Skeletal muscle tissue (tissue), 4 donors: ENCODE measurements around the gene WDR18. TPM values are rescaled to one million over a fixed set of nuclear protein-coding genes. Genes with fewer than 3 reads are reported as not detected.

Experiments used
- H3K27ac ChIP-seq: one replicate; pipeline ENCODE4 v1.7.0; 2013; ENCODE audit warnings: mild to moderate bottlenecking, low read depth, low read length, inconsistent platforms
- H3K27me3 ChIP-seq, 3 donors: one replicate each; pipeline ENCODE4 v1.7.0; 2013; ENCODE audit warnings: low read length in 3 of 3; ENCODE audit not compliant: control insufficient read depth in 3 of 3, insufficient read depth in 3 of 3
- H3K36me3 ChIP-seq, 3 donors: one replicate each; pipeline ENCODE4 v1.7.0; 2013; ENCODE audit warnings: low read length in 3 of 3; ENCODE audit not compliant: control insufficient read depth in 3 of 3, insufficient read depth in 3 of 3
- H3K4me1 ChIP-seq, 3 donors: one replicate each; pipeline ENCODE4 v1.7.0; 2013; ENCODE audit warnings: low read length in 3 of 3, mild to moderate bottlenecking in 3 of 3; ENCODE audit not compliant: control insufficient read depth in 3 of 3, insufficient read depth in 3 of 3
- H3K4me3 ChIP-seq, 3 donors: one replicate each; pipeline ENCODE4 v1.7.0; 2013; ENCODE audit warnings: low read length in 3 of 3
- H3K9ac ChIP-seq, 3 donors: one replicate each; pipeline ENCODE4 v1.7.0; 2013; ENCODE audit warnings: low read length in 3 of 3, mild to moderate bottlenecking in 3 of 3, moderate library complexity in 2 of 3, low read depth in 1 of 3
- H3K9me3 ChIP-seq, 3 donors: one replicate each; pipeline ENCODE4 v1.7.0; 2013; ENCODE audit warnings: low read length in 3 of 3; ENCODE audit not compliant: control insufficient read depth in 3 of 3
- total RNA-seq: library from RNA; depleted of rRNA; stranded (reverse); fragments of >200 nt; gene quantifications from one replicate; pipeline ENCODE4 v1.2.3, GENCODE V29; 2014
- donor health status: Osteomylitis.

Gene WDR18
- total RNA-seq, 1 donor from 2014 or later, result 35.5 TPM

GRCh38 chr19:948842-949496, 35.2 kb upstream of the WDR18 start:
- Histone ChIP-seq H3K9me3 (no peaks in the 10 kb centered on the region), H3K4me1 (peaks cover 0 to 2% (median 0%) of the 10 kb centered on the region in 3 donors), H3K9ac (no peak overlapping the region), H3K27me3 (peaks cover 0 to 9% (median 5%) of the 10 kb centered on the region in 3 donors), H3K36me3 (no peaks in the 10 kb centered on the region), H3K4me3 (no peak overlapping the region), H3K27ac (no peak overlapping the region)

- Histone ChIP-seq H3K27ac (no peak overlapping the region), H3K4me1 (peaks cover 0 to 2% (median 0%) of the 10 kb centered on the region in 3 donors), H3K9me3 (no peaks in the 10 kb centered on the region), H3K27me3 (peaks cover 5 to 16% (median 15%) of the 10 kb centered on the region in 3 donors), H3K9ac (no peak overlapping the region), H3K4me3 (no peak overlapping the region), H3K36me3 (no peaks in the 10 kb centered on the region)
These were observed 33.6 kb upstream of the WDR18 start for GRCh38 chr19:950352-951066.

GRCh38 chr19:952049-952679, 32.0 kb upstream of the WDR18 start:
- no peaks in the 10 kb centered on the region for H3K9me3 ChIP-seq
- peaks cover 6 to 27% (median 21%) of the 10 kb centered on the region in 3 donors for H3K27me3 ChIP-seq
- no peak overlapping the region for H3K27ac ChIP-seq
- H3K36me3 ChIP-seq, result no peaks in the 10 kb centered on the region
- no peak overlapping the region for H3K9ac ChIP-seq
- no peak overlapping the region for H3K4me3 ChIP-seq
- H3K4me1 ChIP-seq, result peaks cover 0 to 2% (median 0%) of the 10 kb centered on the region in 3 donors

GRCh38 chr19:952680-953444, 31.3 kb upstream of the WDR18 start:
- Histone ChIP-seq H3K4me3 (no peak overlapping the region), H3K27ac (no peak overlapping the region), H3K9ac (no peak overlapping the region), H3K27me3 (peaks cover 6 to 27% (median 21%) of the 10 kb centered on the region in 3 donors), H3K9me3 (no peaks in the 10 kb centered on the region), H3K4me1 (peaks cover 0 to 2% (median 0%) of the 10 kb centered on the region in 3 donors), H3K36me3 (no peaks in the 10 kb centered on the region)

- Histone ChIP-seq H3K36me3 (no peaks in the 10 kb centered on the region), H3K4me3 (no peak overlapping the region), H3K27ac (no peak overlapping the region), H3K27me3 (peaks cover 6 to 27% (median 21%) of the 10 kb centered on the region in 3 donors), H3K9me3 (no peaks in the 10 kb centered on the region), H3K4me1 (peaks cover 0 to 2% (median 0%) of the 10 kb centered on the region in 3 donors), H3K9ac (no peak overlapping the region)
These were observed 30.5 kb upstream of the WDR18 start for GRCh38 chr19:953445-954271.

- no peak overlapping the region for H3K9ac ChIP-seq
- H3K4me3 ChIP-seq, result no peak overlapping the region
- H3K36me3 ChIP-seq, result no peaks in the 10 kb centered on the region
- H3K4me1 ChIP-seq, result peaks cover 0 to 2% (median 0%) of the 10 kb centered on the region in 3 donors
- no peak overlapping the region for H3K27ac ChIP-seq
- H3K9me3 ChIP-seq, result no peaks in the 10 kb centered on the region
- H3K27me3 ChIP-seq, result peaks cover 6 to 27% (median 21%) of the 10 kb centered on the region in 3 donors
These were observed 29.9 kb upstream of the WDR18 start for GRCh38 chr19:954272-954671.

GRCh38 chr19:954672-955494, 29.3 kb upstream of the WDR18 start:
- Histone ChIP-seq H3K9ac (no peak overlapping the region), H3K36me3 (no peaks in the 10 kb centered on the region), H3K9me3 (no peaks in the 10 kb centered on the region), H3K27ac (no peak overlapping the region), H3K27me3 (peaks cover 6 to 27% (median 21%) of the 10 kb centered on the region in 3 donors), H3K4me1 (peaks cover 0 to 2% (median 0%) of the 10 kb centered on the region in 3 donors), H3K4me3 (no peak overlapping the region)

- Histone ChIP-seq H3K9ac (no peak overlapping the region), H3K36me3 (no peaks in the 10 kb centered on the region), H3K27me3 (peaks cover 12 to 32% (median 21%) of the 10 kb centered on the region in 3 donors), H3K27ac (no peak overlapping the region), H3K4me1 (no peaks in the 10 kb centered on the region), H3K9me3 (no peaks in the 10 kb centered on the region), H3K4me3 (no peak overlapping the region)
These were observed 28.1 kb upstream of the WDR18 start for GRCh38 chr19:955803-956765.
